HepG2 (cell line): Measurements from ENCODE around the gene PNP. TPM values are rescaled to one million over a fixed set of nuclear protein-coding genes. Genes with fewer than 3 reads are reported as not detected.

Experiments
- ELF4 ChIP-seq: sonication (generic); formaldehyde crosslinking; IDR thresholded peaks from 2 replicates; pipeline ENCODE4 v1.5.0; 2020; ENCODE audit warnings: missing genetic modification reagents, mild to moderate bottlenecking, moderate library complexity, borderline replicate concordance
- HOXA5 ChIP-seq: sonication (generic); formaldehyde crosslinking; IDR thresholded peaks from 2 replicates; pipeline ENCODE4 v1.4.0; 2020; ENCODE audit warnings: missing genetic modification reagents
- KLF6 ChIP-seq: IDR thresholded peaks from 2 replicates; pipeline ENCODE4 v1.8.0; 2016; ENCODE audit warnings: missing biosample characterization, missing genetic modification reagents
- MLX ChIP-seq: IDR thresholded peaks from 2 replicates; pipeline ENCODE4 v1.6.1; 2016
- PHB2 ChIP-seq: fragments of 450-650 bp; IDR thresholded peaks from 2 replicates; pipeline ENCODE4 v1.6.1; 2018; ENCODE audit not compliant: partially characterized antibody
- PREB ChIP-seq: sonication (generic); formaldehyde crosslinking; IDR thresholded peaks from 2 replicates; pipeline ENCODE4 v1.4.0; 2020; ENCODE audit warnings: missing genetic modification reagents
- RBM39 ChIP-seq: fragments of 200-400 bp; formaldehyde crosslinking; IDR thresholded peaks from one replicate; pipeline ENCODE4 v1.6.1; 2018; ENCODE audit warnings: antibody characterized with exemption, mild to moderate bottlenecking, low read depth, low read length; ENCODE audit not compliant: poor library complexity, severe bottlenecking
- REXO4 ChIP-seq: sonication (generic); formaldehyde crosslinking; IDR thresholded peaks from 2 replicates; pipeline ENCODE4 v1.8.0; 2022; ENCODE audit warnings: missing genetic modification reagents, mild to moderate bottlenecking, borderline replicate concordance
- TAF1 ChIP-seq: sonication (generic); formaldehyde crosslinking; IDR thresholded peaks from 2 replicates; pipeline ENCODE4 v1.4.0; 2020; ENCODE audit warnings: missing genetic modification reagents
- THAP9 ChIP-seq: sonication (generic); formaldehyde crosslinking; IDR thresholded peaks from 2 replicates; pipeline ENCODE4; 2020; ENCODE audit warnings: missing genetic modification reagents, mild to moderate bottlenecking, borderline replicate concordance
- ZBTB21 ChIP-seq: sonication (generic); formaldehyde crosslinking; IDR thresholded peaks from 2 replicates; pipeline ENCODE4 v1.4.0; 2020; ENCODE audit warnings: missing genetic modification reagents
- ZFP1 ChIP-seq: IDR thresholded peaks from 2 replicates; pipeline ENCODE4 v1.6.1; 2016
- ZFP41 ChIP-seq: sonication (generic); formaldehyde crosslinking; IDR thresholded peaks from 2 replicates; pipeline ENCODE4 v1.4.0; 2020; ENCODE audit warnings: mild to moderate bottlenecking, missing genetic modification reagents, borderline replicate concordance
- ZNF10 ChIP-seq: sonication (generic); formaldehyde crosslinking; IDR thresholded peaks from 2 replicates; pipeline ENCODE4 v1.4.0; 2020; ENCODE audit warnings: mild to moderate bottlenecking, low read depth, missing genetic modification reagents, borderline replicate concordance
- ZNF124 ChIP-seq: sonication (generic); formaldehyde crosslinking; IDR thresholded peaks from 2 replicates; pipeline ENCODE4 v1.4.0; 2020; ENCODE audit warnings: missing genetic modification reagents
- ZNF609 ChIP-seq: sonication (generic); formaldehyde crosslinking; IDR thresholded peaks from 2 replicates; pipeline ENCODE4 v1.4.0; 2020; ENCODE audit warnings: mild to moderate bottlenecking, missing genetic modification reagents, borderline replicate concordance
- ZSCAN25 ChIP-seq: sonication (generic); formaldehyde crosslinking; IDR thresholded peaks from 2 replicates; pipeline ENCODE4 v1.8.0; 2022; ENCODE audit warnings: mild to moderate bottlenecking, missing genetic modification reagents
- polyA plus RNA-seq, 8 experiments: library from polyadenylated mRNA; depleted of rRNA in 3 of 8; stranded (reverse) in 7 of 8; unstranded in 1 of 8; fragments of >200 nt; fragmentation: Illumina TruSeq in 4 of 8; extraction: Trizol in 4 of 8; gene quantifications; 2 replicates each; pipeline versions ENCODE4 v1.2.1 to v1.2.3, GENCODE V29; 2011 to 2016; ENCODE audit warnings: low read depth in 4 of 8, missing spikeins in 1 of 8, mixed read lengths in 1 of 8; ENCODE audit not compliant: insufficient read depth in 1 of 8
- total RNA-seq, 5 experiments: library from RNA; depleted of rRNA; stranded (reverse); fragments of >200 nt; fragmentation: Illumina TruSeq; extraction: Trizol; gene quantifications; 2 replicates each; pipeline ENCODE4 v1.2.3, GENCODE V29; 2016; ENCODE audit warnings: low read depth in 1 of 5

Gene PNP
- total and polyA plus RNA-seq, 2 of the 13 experiments (the other 11 are each of a cell fraction or from before 2014, with no cell fraction given): 45.4 to 74.8 TPM

GRCh38 chr14:20469242-20469889 lies at the start of gene PNP (continued):
- TF ChIP-seq PREB (no peak), ZNF10 (CRISPR knock-in tag) (no peak), ZFP41 (CRISPR knock-in tag) (0 out of 2 replicates have a peak, but pooled peaks have one; percentile 30), ZFP1 (CRISPR knock-in tag) (no peak), RBM39 (peak; percentile 65), REXO4 (CRISPR knock-in tag) (peak; percentile 52; the same call in 1 of the 2 replicates), ZSCAN25 (CRISPR knock-in tag) (peak; percentile 79; the same call in 1 of the 2 replicates), MLX (CRISPR knock-in tag) (peak; percentile 50; the same call in 1 of the 2 replicates), ZNF124 (CRISPR knock-in tag) (peak; percentile 94), ZNF609 (CRISPR knock-in tag) (no peak; the same call in 1 of the 2 replicates), TAF1 (CRISPR knock-in tag) (peak; percentile 98), HOXA5 (CRISPR knock-in tag) (0 out of 2 replicates have a peak, but pooled peaks have one; percentile 54), THAP9 (CRISPR knock-in tag) (peak; percentile 46; the same call in 1 of the 2 replicates), ZBTB21 (CRISPR knock-in tag) (no peak), KLF6 (CRISPR knock-in tag) (0 out of 2 replicates have a peak, but pooled peaks have one; percentile 54), PHB2 (no peak), ELF4 (CRISPR knock-in tag) (no peak)
